Measurements from ENCODE around the gene GNG12.

DNA sequence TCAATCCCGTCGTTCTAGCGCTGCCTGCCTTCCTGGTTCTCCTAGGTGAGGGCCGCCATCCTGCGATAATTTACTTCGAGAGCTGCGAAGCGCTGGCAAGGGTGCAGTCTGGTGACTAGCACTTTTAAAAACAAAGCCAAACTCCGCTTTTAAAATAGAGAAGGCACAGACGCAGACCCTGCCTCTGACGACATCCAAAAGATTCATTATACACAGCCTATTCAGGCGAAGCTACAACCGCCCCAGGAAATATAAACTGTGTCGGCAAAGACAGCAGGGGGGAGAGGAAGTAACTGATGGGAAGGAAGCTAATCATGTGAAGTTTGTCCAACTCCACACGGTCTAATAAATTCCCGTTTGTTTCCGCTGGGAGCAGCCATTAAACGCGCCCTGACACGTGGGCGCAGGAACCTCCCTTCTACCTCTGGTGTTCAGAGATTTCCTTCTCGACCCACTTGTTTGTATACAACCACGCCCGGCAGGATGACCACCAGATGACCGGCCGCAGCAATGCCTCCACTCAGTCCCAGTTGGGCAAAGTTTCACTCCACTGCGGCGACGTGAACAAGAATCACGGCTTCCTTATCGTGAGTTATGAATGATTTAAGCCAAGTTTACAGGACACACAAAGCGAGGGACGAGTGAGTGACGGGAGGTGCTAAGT, 1.3 kb downstream of the GNG12 start:
- TF ChIP-seq POLR2A (IDR thresholded peaks at IDR 0.05; ENCODE audit: low read depth, low read length) (no peak), TAF1 (IDR thresholded peaks at IDR 0.05; ENCODE audit: borderline replicate concordance, low read depth, low read length) (no peak), POLR2AphosphoS5 (IDR thresholded peaks at IDR 0.05; ENCODE audit: low read depth, low read length) (no peak)
